ENCODE data around the gene CDC73. TPM values are rescaled to one million over a fixed set of nuclear protein-coding genes. Genes with fewer than 3 reads are reported as not detected.

CDC73 gene
- total and polyA plus RNA-seq, 2 of the 13 experiments (the other 11 are each of a cell fraction or from before 2014, with no cell fraction given) = 20.2 to 26.3 TPM

DNA sequence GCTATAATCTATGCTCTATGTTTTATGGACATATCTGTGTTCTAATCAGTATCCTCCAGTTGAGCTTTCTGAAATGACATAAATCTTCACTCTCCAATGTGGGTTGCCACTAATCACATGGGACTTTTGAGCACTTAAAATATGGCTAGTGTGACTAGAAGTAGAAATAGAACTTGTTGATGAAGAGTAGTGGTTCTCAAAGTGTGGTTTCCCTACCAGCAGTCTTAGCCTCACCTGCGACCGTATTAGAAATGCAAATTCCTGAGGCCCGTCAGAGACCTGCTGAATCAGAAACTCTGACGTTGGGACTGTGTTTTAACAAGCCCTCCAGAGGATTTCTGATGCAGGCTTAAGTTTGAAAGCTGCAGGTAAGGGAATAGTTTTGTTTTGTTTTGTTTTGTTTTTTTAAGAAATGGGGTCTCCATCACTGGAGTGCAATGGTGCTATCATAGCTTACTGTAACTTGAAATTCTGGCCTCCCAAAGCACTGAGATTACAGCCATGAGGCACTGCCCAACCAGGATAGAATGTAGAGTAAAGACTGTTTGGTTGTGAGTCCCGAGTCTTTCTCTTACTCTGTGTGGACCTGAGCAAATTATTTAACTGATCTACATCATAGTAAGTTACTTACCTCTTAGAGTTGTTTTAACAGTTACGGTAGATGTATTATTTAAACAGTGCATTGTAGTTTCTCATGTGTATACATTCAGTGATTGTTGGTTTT is 38.3 kb upstream of the CDC73 start:
- no peak overlapping the region for H3K27ac ChIP-seq (ENCODE audit: extremely low read length, insufficient read depth, low read length)
- FAIRE-seq (no peak), DNase-seq (ENCODE audit: low spot score) (no peak), ATAC-seq (no peak)
- 93% methylated on average over 6 of the region's 6 CpGs for WGBS (ENCODE audit: low lambda C conversion rate)
- TF ChIP-seq MTA1 (CRISPR knock-in tag; IDR thresholded peaks at IDR 0.05; ENCODE audit: borderline replicate concordance) (no peak), NR2F2 (IDR thresholded peaks at IDR 0.05; ENCODE audit: borderline replicate concordance, low read depth) (no peak), SP2 (CRISPR knock-in tag; IDR thresholded peaks at IDR 0.05) (no peak), ZNF331 (CRISPR knock-in tag; IDR thresholded peaks at IDR 0.05) (no peak), NFATC3 (CRISPR knock-in tag; IDR thresholded peaks at IDR 0.05) (no peak), ELF4 (CRISPR knock-in tag; IDR thresholded peaks at IDR 0.05; ENCODE audit: borderline replicate concordance) (no peak), MAFK (conservative IDR thresholded peaks at IDR 0.05 in 1 of 2, IDR thresholded peaks at IDR 0.05 in 1 of 2; ENCODE audit: low read length in 2 of 2) (no peak), MAFF (IDR thresholded peaks at IDR 0.05; ENCODE audit: low read depth, low read length) (no peak), ZNF790 (CRISPR knock-in tag; IDR thresholded peaks at IDR 0.05; ENCODE audit: borderline replicate concordance) (no peak)
- TF ChIP-seq, protein P1, sequence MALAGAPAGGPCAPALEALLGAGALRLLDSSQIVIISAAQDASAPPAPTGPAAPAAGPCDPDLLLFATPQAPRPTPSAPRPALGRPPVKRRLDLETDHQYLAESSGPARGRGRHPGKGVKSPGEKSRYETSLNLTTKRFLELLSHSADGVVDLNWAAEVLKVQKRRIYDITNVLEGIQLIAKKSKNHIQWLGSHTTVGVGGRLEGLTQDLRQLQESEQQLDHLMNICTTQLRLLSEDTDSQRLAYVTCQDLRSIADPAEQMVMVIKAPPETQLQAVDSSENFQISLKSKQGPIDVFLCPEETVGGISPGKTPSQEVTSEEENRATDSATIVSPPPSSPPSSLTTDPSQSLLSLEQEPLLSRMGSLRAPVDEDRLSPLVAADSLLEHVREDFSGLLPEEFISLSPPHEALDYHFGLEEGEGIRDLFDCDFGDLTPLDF (CRISPR knock-in tag; IDR thresholded peaks at IDR 0.05) = no peak
- TF ChIP-seq, protein P2, sequence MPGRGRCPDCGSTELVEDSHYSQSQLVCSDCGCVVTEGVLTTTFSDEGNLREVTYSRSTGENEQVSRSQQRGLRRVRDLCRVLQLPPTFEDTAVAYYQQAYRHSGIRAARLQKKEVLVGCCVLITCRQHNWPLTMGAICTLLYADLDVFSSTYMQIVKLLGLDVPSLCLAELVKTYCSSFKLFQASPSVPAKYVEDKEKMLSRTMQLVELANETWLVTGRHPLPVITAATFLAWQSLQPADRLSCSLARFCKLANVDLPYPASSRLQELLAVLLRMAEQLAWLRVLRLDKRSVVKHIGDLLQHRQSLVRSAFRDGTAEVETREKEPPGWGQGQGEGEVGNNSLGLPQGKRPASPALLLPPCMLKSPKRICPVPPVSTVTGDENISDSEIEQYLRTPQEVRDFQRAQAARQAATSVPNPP (CRISPR knock-in tag; IDR thresholded peaks at IDR 0.05) = no peak
- H3K9me3 ChIP-seq (ENCODE audit: low read length) = peaks cover 2% of the 10 kb centered on the region; the same call in 1 of the 2 replicates
- BruUV-seq (replicated peaks) = no TSS peak
- no peaks in the 10 kb centered on the region for H3K4me1 ChIP-seq (ENCODE audit: insufficient read depth, low read length)
- ChIA-PET CTCF (ENCODE audit: low intra/inter-chr PET ratio, low total read pairs) (no interaction called here), POLR2A (no interaction called here)
- in situ Hi-C loops (cut with HindIII; ENCODE audit: extremely low pct_ligation_motif_present, low pct_unique_long_range_greater_than_20kb) = no loop called here
- no peak overlapping the region for H3K4me2 ChIP-seq (ENCODE audit: low read depth, low read length)
- H3K79me2 ChIP-seq (ENCODE audit: insufficient read depth, low read length) = no peaks in the 10 kb centered on the region
- no peak overlapping the region for H3K4me3 ChIP-seq (replicated peaks in 1 of 3; ENCODE audit: insufficient read depth in 1 of 3, low read depth in 2 of 3, low read length in 3 of 3)
- H3K27me3 ChIP-seq (ENCODE audit: control insufficient read depth in 1 of 2, insufficient read depth in 2 of 2, low read length in 2 of 2) = no peaks in the 10 kb centered on the region
- no peak overlapping the region for H2AFZ ChIP-seq (ENCODE audit: low read length)
- no peak overlapping the region for H3K9ac ChIP-seq (ENCODE audit: insufficient read depth, low read depth, low read length)
- peaks cover 4 to 45% of the 10 kb centered on the region in 2 experiments for H3K36me3 ChIP-seq (replicated peaks in 1 of 2; ENCODE audit: control insufficient read depth in 1 of 2, insufficient read depth in 2 of 2, low read length in 2 of 2)
- intact Hi-C loops (cut with micrococcal nuclease; ENCODE audit: unreplicated experiment) = loop anchor here (2.0 kb wide), 1 partner anchor 15 kb away; no protein-coding TSS in a partner anchor
- no peaks in the 10 kb centered on the region for H4K20me1 ChIP-seq (ENCODE audit: insufficient read depth, low read length)

Measured in HepG2 (cell line).